PC-3 (cell line): ENCODE data around the gene OR2B3. TPM values are rescaled to one million over a fixed set of nuclear protein-coding genes. Genes with fewer than 3 reads are reported as not detected.

Experiments used
- ATAC-seq: fragments of 200-7000 bp; cut with Tn5 transposase; 2 replicates; pipeline ENCODE4 v1.9.1; 2020; ENCODE audit warnings: mild to moderate bottlenecking, moderate library complexity
- BruUV-seq: library from RNA; stranded (reverse); fragments of 400-500 nt; replicated peaks from 2 replicates; lab custom pipeline; 2021; lab: Mats Ljungman, UMichigan
- CTCF ChIA-PET: fragments of 300-600 bp; sonication (Branson Sonifier 250); formaldehyde crosslinking; loops from one replicate; lab custom pipeline; 2022; ENCODE audit warnings: antibody characterized with exemption; lab: Charles Lee
- POLR2A ChIA-PET: fragments of 300-600 bp; sonication (Branson Sonifier 250); formaldehyde crosslinking; loops from one replicate; lab custom pipeline; 2022; ENCODE audit warnings: antibody characterized with exemption; ENCODE audit not compliant: unreplicated experiment; lab: Charles Lee
- DNase-seq: peaks from one replicate; pipeline ENCODE4 v3.0.0-alpha.2; 2015
- H2AFZ ChIP-seq: fragments of 300-600 bp; sonication (generic); 2 replicates; pipeline ENCODE4 v1.6.0; 2016; ENCODE audit warnings: antibody characterized with exemption, low read length
- H3F3A ChIP-seq: fragments of 300-600 bp; sonication (generic); one replicate; pipeline ENCODE4 v1.6.0; 2017; ENCODE audit warnings: antibody characterized with exemption, low read length, control low read depth, mild to moderate bottlenecking; ENCODE audit not compliant: unreplicated experiment
- H3K27ac ChIP-seq: fragments of 300-600 bp; sonication (generic); 2 replicates; pipeline ENCODE4 v1.5.1; 2016; ENCODE audit warnings: mild to moderate bottlenecking, low read length
- H3K27me3 ChIP-seq: fragments of 300-600 bp; sonication (generic); 2 replicates; pipeline ENCODE4 v1.6.1; 2016; ENCODE audit warnings: low read length, mixed read lengths
- H3K36me3 ChIP-seq: fragments of 300-600 bp; sonication (generic); 2 replicates; pipeline ENCODE4 v1.6.1; 2016; ENCODE audit warnings: low read depth, mixed run types, low read length, mixed read lengths
- H3K4me1 ChIP-seq: fragments of 300-600 bp; sonication (generic); 2 replicates; pipeline ENCODE4 v1.5.1; 2016; ENCODE audit warnings: low read length; ENCODE audit not compliant: insufficient read depth
- H3K4me2 ChIP-seq: fragments of 300-600 bp; sonication (generic); 2 replicates; pipeline ENCODE4 v1.6.0; 2016; ENCODE audit warnings: low read length
- H3K4me3 ChIP-seq: fragments of 300-600 bp; sonication (generic); 2 replicates; pipeline ENCODE4 v1.5.1; 2016; ENCODE audit warnings: mild to moderate bottlenecking, low read length, mixed read lengths
- H3K79me2 ChIP-seq: fragments of 300-600 bp; sonication (generic); 2 replicates; pipeline ENCODE4 v1.6.1; 2017; ENCODE audit warnings: low read length, mixed read lengths
- H3K9ac ChIP-seq: fragments of 300-600 bp; sonication (generic); 2 replicates; pipeline ENCODE4 v1.6.0; 2016; ENCODE audit warnings: mild to moderate bottlenecking, low read length
- H3K9me2 ChIP-seq: fragments of 300-600 bp; sonication (generic); replicated peaks from 2 replicates; pipeline ENCODE4 v1.6.1; 2016; ENCODE audit warnings: mixed run types, low read length, mixed read lengths
- H3K9me3 ChIP-seq: fragments of 300-600 bp; sonication (generic); 2 replicates; pipeline ENCODE4 v1.6.1; 2016; ENCODE audit warnings: low read length, mixed read lengths
- H4K20me1 ChIP-seq: fragments of 300-600 bp; sonication (generic); 2 replicates; pipeline ENCODE4 v1.6.1; 2016; ENCODE audit warnings: low read length, mixed read lengths
- CTCF ChIP-seq: fragments of 300-600 bp; sonication (generic); conservative IDR thresholded peaks from 2 replicates; pipeline ENCODE4 v1.5.1; 2017; ENCODE audit warnings: antibody characterized with exemption, low read depth, mild to moderate bottlenecking, low read length
- EZH2 ChIP-seq: fragments of 300-600 bp; sonication (generic); IDR thresholded peaks from one replicate; pipeline ENCODE4 v1.6.1; 2017; ENCODE audit warnings: antibody characterized with exemption, mild to moderate bottlenecking, low read length; ENCODE audit not compliant: unreplicated experiment
- EZH2phosphoT487 ChIP-seq: fragments of 300-600 bp; sonication (generic); IDR thresholded peaks from 2 replicates; pipeline ENCODE4 v1.6.1; 2018; ENCODE audit warnings: mild to moderate bottlenecking, antibody characterized with exemption, low read length, borderline replicate concordance
- intact Hi-C: fragments of 100-400 bp; cut with micrococcal nuclease; formaldehyde crosslinking; loops from 2 replicates; pipeline ENCODE4 v1.9.0; 2023
- total RNA-seq: library from RNA; depleted of rRNA; stranded (reverse); fragments of >200 nt; gene quantifications from 2 replicates; pipeline ENCODE4 v1.2.3, GENCODE V29; 2014; rRNA removed

OR2B3 gene
- total RNA-seq, 1 experiment from 2014 or later = not detected

- no peaks in the 10 kb centered on the region for H3K9me2 ChIP-seq
- no peak for DNase-seq
- H4K20me1 ChIP-seq = no peaks in the 10 kb centered on the region
- H3K27ac ChIP-seq = no peak within 1 kb of the TSS
- intact Hi-C loops = no loop called here
- ChIA-PET POLR2A (no interaction called here), CTCF (no interaction called here)
- no peaks in the 10 kb centered on the region for H3K36me3 ChIP-seq
- ATAC-seq = no peak
- H3K4me3 ChIP-seq = no peak within 1 kb of the TSS
- no TSS peak for BruUV-seq
- H3K79me2 ChIP-seq = no peaks in the 10 kb centered on the region
- H2AFZ ChIP-seq = no peak within 1 kb of the TSS
- H3K9me3 ChIP-seq = no peaks in the 10 kb centered on the region
- H3K4me1 ChIP-seq = no peaks in the 10 kb centered on the region
- no peak within 1 kb of the TSS for H3K4me2 ChIP-seq
- H3K27me3 ChIP-seq = peaks cover 53% of the 10 kb centered on the region
- H3F3A ChIP-seq = no peaks in the 10 kb centered on the region
- no peak for TF ChIP-seq EZH2phosphoT487
- TF ChIP-seq CTCF = no peak
- TF ChIP-seq EZH2 = no peak
- no peak within 1 kb of the TSS for H3K9ac ChIP-seq
These were observed 42.0 kb downstream of the OR2B3 start, which contains the start of gene OR2W1 for GRCh38 chr6:29045075-29045474. Gene OR2W1, minus strand, starts transcription at chr6:29045175. Its CDS starts 0 bp downstream, at chr6:29045175.

Other genes starting within 250 kb of the OR2B3 start
- gene TRIM27, start 163.3 kb downstream of the OR2B3 start, total RNA-seq = 85.8 and 92.5 TPM in 2 replicates
- 0.04 and 0.40 TPM in 2 replicates for gene ZNF311, start 82.0 kb downstream of the OR2B3 start, total RNA-seq
- not detected in 2 replicates for gene OR2W1, start 42.1 kb downstream of the OR2B3 start, total RNA-seq
- not detected in 2 replicates for gene OR2J1, start 12.2 kb upstream of the OR2B3 start, total RNA-seq
- 0.29 TPM in 1 of 2 replicates, not detected in the other for gene OR2J3, start 20.7 kb upstream of the OR2B3 start, total RNA-seq
- gene OR2J2, start 83.6 kb upstream of the OR2B3 start, total RNA-seq = 0.23 TPM in 1 of 2 replicates, not detected in the other
- gene OR14J1, start 214.4 kb upstream of the OR2B3 start, total RNA-seq = not detected in 2 replicates